ENCODE results near the gene AOPEP. TPM values are rescaled to one million over a fixed set of nuclear protein-coding genes. Genes with fewer than 3 reads are reported as not detected.

The AOPEP gene
- polyA plus RNA-seq, 1 donor from 2014 or later, result 10.0 TPM

DNA sequence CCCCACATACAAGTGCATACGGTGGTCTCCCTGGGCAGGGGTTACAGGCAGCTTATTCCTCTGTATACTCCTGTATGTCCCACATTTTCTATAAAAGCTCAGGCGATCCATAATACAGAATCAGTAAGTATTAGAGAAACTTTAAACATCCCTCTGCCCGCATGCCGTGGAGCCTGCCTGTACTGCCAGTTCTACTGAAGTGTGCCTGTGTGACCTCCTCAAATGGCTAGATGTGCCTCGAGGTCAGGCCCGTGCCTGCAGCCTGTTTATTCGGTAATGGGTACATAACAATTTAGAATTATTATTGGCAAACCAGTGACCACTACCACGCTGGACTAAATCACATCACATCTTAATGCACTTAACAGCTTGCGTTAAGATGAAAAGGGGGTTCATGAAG lies 400.2 kb downstream of the AOPEP start:
- Histone ChIP-seq H3K27ac (ENCODE audit: low read length) (no peak overlapping the region), H3F3A (ENCODE audit: insufficient read depth, low read length, poor library complexity, severe bottlenecking) (no peaks in the 10 kb centered on the region), H4K20me1 (ENCODE audit: insufficient read depth) (no peaks in the 10 kb centered on the region), H2AFZ (ENCODE audit: low read depth, low read length) (no peak overlapping the region), H3K4me2 (ENCODE audit: low read length) (no peak overlapping the region), H3K9me3 (ENCODE audit: low read length) (no peaks in the 10 kb centered on the region), H3K36me3 (ENCODE audit: insufficient read depth, low read length) (no peaks in the 10 kb centered on the region), H3K9me2 (ENCODE audit: insufficient read depth, low read length) (no peaks in the 10 kb centered on the region), H3K27me3 (ENCODE audit: insufficient read depth, low read depth, low read length) (no peaks in the 10 kb centered on the region), H3K79me2 (replicated peaks; ENCODE audit: insufficient read depth, low read length) (no peaks in the 10 kb centered on the region), H3K4me3 (ENCODE audit: low read length) (no peak overlapping the region), H3K9ac (ENCODE audit: low read length) (no peak overlapping the region)
- TF ChIP-seq, protein P1, sequence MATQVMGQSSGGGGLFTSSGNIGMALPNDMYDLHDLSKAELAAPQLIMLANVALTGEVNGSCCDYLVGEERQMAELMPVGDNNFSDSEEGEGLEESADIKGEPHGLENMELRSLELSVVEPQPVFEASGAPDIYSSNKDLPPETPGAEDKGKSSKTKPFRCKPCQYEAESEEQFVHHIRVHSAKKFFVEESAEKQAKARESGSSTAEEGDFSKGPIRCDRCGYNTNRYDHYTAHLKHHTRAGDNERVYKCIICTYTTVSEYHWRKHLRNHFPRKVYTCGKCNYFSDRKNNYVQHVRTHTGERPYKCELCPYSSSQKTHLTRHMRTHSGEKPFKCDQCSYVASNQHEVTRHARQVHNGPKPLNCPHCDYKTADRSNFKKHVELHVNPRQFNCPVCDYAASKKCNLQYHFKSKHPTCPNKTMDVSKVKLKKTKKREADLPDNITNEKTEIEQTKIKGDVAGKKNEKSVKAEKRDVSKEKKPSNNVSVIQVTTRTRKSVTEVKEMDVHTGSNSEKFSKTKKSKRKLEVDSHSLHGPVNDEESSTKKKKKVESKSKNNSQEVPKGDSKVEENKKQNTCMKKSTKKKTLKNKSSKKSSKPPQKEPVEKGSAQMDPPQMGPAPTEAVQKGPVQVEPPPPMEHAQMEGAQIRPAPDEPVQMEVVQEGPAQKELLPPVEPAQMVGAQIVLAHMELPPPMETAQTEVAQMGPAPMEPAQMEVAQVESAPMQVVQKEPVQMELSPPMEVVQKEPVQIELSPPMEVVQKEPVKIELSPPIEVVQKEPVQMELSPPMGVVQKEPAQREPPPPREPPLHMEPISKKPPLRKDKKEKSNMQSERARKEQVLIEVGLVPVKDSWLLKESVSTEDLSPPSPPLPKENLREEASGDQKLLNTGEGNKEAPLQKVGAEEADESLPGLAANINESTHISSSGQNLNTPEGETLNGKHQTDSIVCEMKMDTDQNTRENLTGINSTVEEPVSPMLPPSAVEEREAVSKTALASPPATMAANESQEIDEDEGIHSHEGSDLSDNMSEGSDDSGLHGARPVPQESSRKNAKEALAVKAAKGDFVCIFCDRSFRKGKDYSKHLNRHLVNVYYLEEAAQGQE (IDR thresholded peaks at IDR 0.05; ENCODE audit: borderline replicate concordance), result no peak
- no peak for TF ChIP-seq TAF1 (IDR thresholded peaks at IDR 0.05; ENCODE audit: low read depth)
- TF ChIP-seq SMC3 (conservative IDR thresholded peaks at IDR 0.05; ENCODE audit: poor library complexity), result no peak
- TF ChIP-seq POLR2AphosphoS5 (IDR thresholded peaks at IDR 0.05), result no peak
- no peak for TF ChIP-seq MXI1 (conservative IDR thresholded peaks at IDR 0.05; ENCODE audit: poor library complexity, severe bottlenecking)
- TF ChIP-seq, protein P2, sequence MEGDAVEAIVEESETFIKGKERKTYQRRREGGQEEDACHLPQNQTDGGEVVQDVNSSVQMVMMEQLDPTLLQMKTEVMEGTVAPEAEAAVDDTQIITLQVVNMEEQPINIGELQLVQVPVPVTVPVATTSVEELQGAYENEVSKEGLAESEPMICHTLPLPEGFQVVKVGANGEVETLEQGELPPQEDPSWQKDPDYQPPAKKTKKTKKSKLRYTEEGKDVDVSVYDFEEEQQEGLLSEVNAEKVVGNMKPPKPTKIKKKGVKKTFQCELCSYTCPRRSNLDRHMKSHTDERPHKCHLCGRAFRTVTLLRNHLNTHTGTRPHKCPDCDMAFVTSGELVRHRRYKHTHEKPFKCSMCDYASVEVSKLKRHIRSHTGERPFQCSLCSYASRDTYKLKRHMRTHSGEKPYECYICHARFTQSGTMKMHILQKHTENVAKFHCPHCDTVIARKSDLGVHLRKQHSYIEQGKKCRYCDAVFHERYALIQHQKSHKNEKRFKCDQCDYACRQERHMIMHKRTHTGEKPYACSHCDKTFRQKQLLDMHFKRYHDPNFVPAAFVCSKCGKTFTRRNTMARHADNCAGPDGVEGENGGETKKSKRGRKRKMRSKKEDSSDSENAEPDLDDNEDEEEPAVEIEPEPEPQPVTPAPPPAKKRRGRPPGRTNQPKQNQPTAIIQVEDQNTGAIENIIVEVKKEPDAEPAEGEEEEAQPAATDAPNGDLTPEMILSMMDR (IDR thresholded peaks at IDR 0.05; ENCODE audit: poor library complexity, severe bottlenecking), result no peak
- TF ChIP-seq EP300 (conservative IDR thresholded peaks at IDR 0.05; ENCODE audit: poor library complexity, severe bottlenecking), result no peak
- no peak for TF ChIP-seq RAD21 (conservative IDR thresholded peaks at IDR 0.05)
- TF ChIP-seq EZH2 (IDR thresholded peaks at IDR 0.05; ENCODE audit: borderline replicate concordance, insufficient read depth, low read length, poor library complexity, severe bottlenecking), result no peak

DNA sequence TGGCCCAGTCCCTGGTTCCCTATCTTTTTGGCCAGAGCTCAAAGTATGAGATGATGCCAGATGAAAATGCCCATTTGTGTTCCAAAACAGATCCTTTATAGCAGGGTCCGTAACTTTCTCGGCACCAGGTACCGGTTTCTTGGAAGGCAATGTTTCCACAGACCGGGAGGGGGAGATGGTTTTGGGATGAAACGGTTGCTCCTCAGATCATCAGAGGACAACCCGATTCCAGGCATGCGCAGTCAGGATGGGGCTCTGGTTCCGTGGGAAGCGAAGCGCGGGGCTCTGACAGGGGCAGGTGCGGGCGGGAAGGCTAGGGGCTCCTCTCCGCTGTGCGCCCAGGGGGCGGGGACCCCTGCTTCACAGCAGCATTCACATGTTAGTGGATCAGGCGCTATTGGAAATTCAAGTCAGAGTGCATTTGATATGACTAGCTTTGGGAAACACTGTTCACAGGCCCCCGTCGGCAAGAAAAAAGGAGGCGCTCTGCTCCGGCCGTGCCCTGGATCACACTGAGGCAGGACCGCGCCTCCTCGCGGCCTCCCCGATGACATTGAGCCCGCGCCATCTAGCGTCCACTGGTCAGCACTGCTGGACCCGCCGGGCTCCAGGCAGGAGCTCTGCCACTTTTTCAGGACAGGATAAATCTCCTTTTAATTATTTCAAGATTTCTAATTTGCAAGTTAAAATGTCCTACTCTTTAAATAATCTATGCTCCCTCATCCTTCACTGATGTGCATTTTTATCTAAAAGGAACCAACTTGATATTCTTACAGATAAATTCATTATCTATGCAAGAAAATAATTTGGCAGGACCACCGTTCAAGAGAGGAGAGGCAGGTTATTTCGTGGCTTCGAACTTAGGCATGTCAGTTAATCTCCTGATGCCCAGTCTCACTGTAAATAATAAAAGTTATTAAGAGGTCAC lies 401.0 kb downstream of the AOPEP start:
- Histone ChIP-seq H2AFZ (ENCODE audit: low read depth, low read length) (no peak overlapping the region), H3K9ac (ENCODE audit: low read length) (no peak overlapping the region)

More for the DNA sequence above, 401.0 kb downstream of the AOPEP start:
- Histone ChIP-seq H3K4me2 (ENCODE audit: low read length) (no peak overlapping the region), H3K9me3 (ENCODE audit: low read length) (no peaks in the 10 kb centered on the region), H3K36me3 (ENCODE audit: insufficient read depth, low read length) (no peaks in the 10 kb centered on the region), H3K9me2 (ENCODE audit: insufficient read depth, low read length) (no peaks in the 10 kb centered on the region), H3K79me2 (replicated peaks; ENCODE audit: insufficient read depth, low read length) (no peaks in the 10 kb centered on the region), H3K27me3 (ENCODE audit: insufficient read depth, low read depth, low read length) (no peaks in the 10 kb centered on the region), H4K20me1 (ENCODE audit: insufficient read depth) (no peaks in the 10 kb centered on the region), H3K4me3 (ENCODE audit: low read length) (peak overlapping the region; percentile 55), H3F3A (ENCODE audit: insufficient read depth, low read length, poor library complexity, severe bottlenecking) (no peaks in the 10 kb centered on the region), H3K27ac (ENCODE audit: low read length) (no peak overlapping the region)
- TF ChIP-seq EZH2 (IDR thresholded peaks at IDR 0.05; ENCODE audit: borderline replicate concordance, insufficient read depth, low read length, poor library complexity, severe bottlenecking), result no peak
- peak; percentile 92 for TF ChIP-seq SMC3 (conservative IDR thresholded peaks at IDR 0.05; ENCODE audit: poor library complexity)
- no peak for TF ChIP-seq POLR2AphosphoS5 (IDR thresholded peaks at IDR 0.05)
- TF ChIP-seq, protein P2 (IDR thresholded peaks at IDR 0.05; ENCODE audit: poor library complexity, severe bottlenecking), result peak; percentile 92
- TF ChIP-seq EP300 (conservative IDR thresholded peaks at IDR 0.05; ENCODE audit: poor library complexity, severe bottlenecking), result no peak
- no peak for TF ChIP-seq MXI1 (conservative IDR thresholded peaks at IDR 0.05; ENCODE audit: poor library complexity, severe bottlenecking)
- no peak for TF ChIP-seq TAF1 (IDR thresholded peaks at IDR 0.05; ENCODE audit: low read depth)
- TF ChIP-seq, protein P1 (IDR thresholded peaks at IDR 0.05; ENCODE audit: borderline replicate concordance), result no peak
- TF ChIP-seq RAD21 (conservative IDR thresholded peaks at IDR 0.05), result peak; percentile 85
